K562 (cell line): Measurements from ENCODE around the gene TBX1. TPM values are rescaled to one million over a fixed set of nuclear protein-coding genes. Genes with fewer than 3 reads are reported as not detected.

ENCODE experiments used
- BCL6 ChIP-seq: fragments of 250-450 bp; sonication (Bioruptor Pico); IDR thresholded peaks from 2 replicates; pipeline ENCODE4 v1.4.0; 2020
- CHCHD3 ChIP-seq: fragments of 250-450 bp; sonication (Bioruptor Pico); IDR thresholded peaks from 2 replicates; pipeline ENCODE4 v2.1.2; 2022; ENCODE audit warnings: mild to moderate bottlenecking
- KLF13 ChIP-seq: fragments of 450-650 bp; IDR thresholded peaks from 2 replicates; pipeline ENCODE4 v1.6.1; 2016; ENCODE audit warnings: missing genetic modification characterization, low read depth, mild to moderate bottlenecking, missing compliant biosample characterization, moderate library complexity, borderline replicate concordance
- MAFF ChIP-seq: IDR thresholded peaks from 2 replicates; pipeline ENCODE4 v1.6.1; 2012; ENCODE audit warnings: low read length, improper control_type of control experiment
- MAZ ChIP-seq, 2 experiments: fragments of 450-650 bp in 1 of 2; sonication (generic) in 1 of 2; formaldehyde crosslinking; IDR thresholded peaks in 1 of 2; conservative IDR thresholded peaks in 1 of 2; 2 replicates each; pipeline versions ENCODE4 v1.4.0 to v1.5.0; 2020; ENCODE audit warnings: mild to moderate bottlenecking in 1 of 2, missing genetic modification reagents in 1 of 2
- NR4A1 ChIP-seq, 2 experiments: fragments of 250-450 bp in 1 of 2; fragments of 450-650 bp in 1 of 2; sonication (Bioruptor Pico) in 1 of 2; IDR thresholded peaks; 2 replicates each; pipeline versions ENCODE4 v1.4.0 to v1.6.1; 2016 to 2020; ENCODE audit warnings: mild to moderate bottlenecking in 2 of 2, missing compliant biosample characterization in 1 of 2, missing genetic modification characterization in 1 of 2, moderate library complexity in 1 of 2
- PHF21A ChIP-seq: fragments of 450-650 bp; IDR thresholded peaks from 2 replicates; pipeline ENCODE4 v1.6.1; 2017; ENCODE audit warnings: low read depth, borderline replicate concordance
- POLR2G ChIP-seq: fragments of 200-400 bp; formaldehyde crosslinking; IDR thresholded peaks from 2 replicates; pipeline ENCODE4 v1.6.1; 2017; ENCODE audit warnings: low read depth, mild to moderate bottlenecking, antibody characterized with exemption, low read length, moderate library complexity
- TCF7L2 ChIP-seq: fragments of 150-350 bp; IDR thresholded peaks from 2 replicates; pipeline ENCODE4 v1.6.1; 2016; ENCODE audit warnings: low read depth, mild to moderate bottlenecking, low read length, moderate library complexity
- TGIF2 ChIP-seq: sonication (generic); formaldehyde crosslinking; IDR thresholded peaks from 2 replicates; pipeline ENCODE4 v1.8.1; 2022; ENCODE audit warnings: mild to moderate bottlenecking, missing genetic modification reagents, moderate library complexity
- TSC22D4 ChIP-seq: fragments of 450-650 bp; IDR thresholded peaks from 2 replicates; pipeline ENCODE4 v1.6.1; 2016; ENCODE audit warnings: missing genetic modification characterization, missing biosample characterization, control low read depth
- ZNF143 ChIP-seq: sonication (generic); formaldehyde crosslinking; IDR thresholded peaks from 2 replicates; pipeline ENCODE4 v1.9.0; 2022; ENCODE audit warnings: mild to moderate bottlenecking, missing genetic modification reagents
- ZNF583 ChIP-seq: fragments of 250-450 bp; sonication (Bioruptor Pico); IDR thresholded peaks from 2 replicates; pipeline ENCODE4 v1.4.0; 2020
- ZSCAN32 ChIP-seq: fragments of 450-650 bp; formaldehyde crosslinking; IDR thresholded peaks from 2 replicates; pipeline ENCODE4 v1.4.0; 2020; ENCODE audit warnings: mild to moderate bottlenecking, moderate library complexity
- polyA plus RNA-seq, 8 experiments: library from polyadenylated mRNA; depleted of rRNA in 4 of 8; stranded (reverse) in 5 of 8; unstranded in 3 of 8; fragments of >200 nt; fragmentation: Nextera tagmentation in 2 of 8; fragmentation: Illumina TruSeq in 1 of 8; extraction: Ambion mirVana in 2 of 8; extraction: Trizol in 1 of 8; gene quantifications; 2 replicates each; pipeline versions ENCODE4 v1.2.1 to v1.2.3, GENCODE V29; 2011 to 2014; ENCODE audit warnings: inconsistent platforms in 1 of 8, missing spikeins in 1 of 8
- total RNA-seq, 7 experiments: library from RNA; depleted of rRNA in 6 of 7; stranded (reverse); fragments of >200 nt in 6 of 7; fragmentation: Illumina TruSeq in 2 of 7; extraction: Trizol in 2 of 7; gene quantifications; 2 replicates each; pipeline versions ENCODE4 v1.2.1 to v1.2.3, GENCODE V29; 2011 to 2021; ENCODE audit warnings: low replicate concordance in 1 of 7
- TF ChIP-seq, protein P1 (sequence below): fragments of 250-450 bp; sonication (Bioruptor Pico); IDR thresholded peaks from 2 replicates; pipeline ENCODE4 v1.8.0; 2022; ENCODE audit warnings: inconsistent platforms, mild to moderate bottlenecking, moderate library complexity, borderline replicate concordance
- TF ChIP-seq, protein P2 (sequence below): fragments of 250-450 bp; sonication (Bioruptor Pico); IDR thresholded peaks from 2 replicates; pipeline ENCODE4 v1.9.0; 2021; ENCODE audit warnings: mild to moderate bottlenecking
- TF ChIP-seq, protein P3 (sequence below): IDR thresholded peaks from 2 replicates; pipeline ENCODE4 v1.6.1; 2011; ENCODE audit warnings: borderline replicate concordance, low read depth, mild to moderate bottlenecking, moderate library complexity, low read length; ENCODE audit not compliant: insufficient read depth, poor library complexity, severe bottlenecking

The TBX1 gene
- total and polyA plus RNA-seq, 9 of the 15 experiments (the other 6 are each of a cell fraction or from before 2014, with no cell fraction given), result 0.07 to 35.0 (median 3.9) TPM

DNA sequence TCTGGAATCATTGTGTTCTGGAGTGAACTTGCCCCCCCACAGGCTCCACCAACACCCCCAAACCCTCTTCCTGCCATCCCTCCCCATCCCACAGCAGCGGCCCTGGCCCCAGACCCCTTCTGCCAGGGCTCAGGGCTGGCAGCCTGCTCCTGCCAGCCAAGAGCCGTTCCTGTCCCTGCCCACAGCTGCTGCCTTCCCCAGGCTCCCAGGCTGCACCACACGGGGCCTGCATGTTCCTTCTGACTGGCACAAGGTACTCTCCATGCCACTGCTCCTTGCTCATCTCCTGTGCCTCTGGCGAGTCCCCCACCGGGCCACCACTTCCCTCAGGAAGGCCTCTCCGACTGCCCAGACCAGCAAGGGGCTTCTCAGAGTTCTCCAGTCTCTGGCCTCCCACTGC is 32.3 kb upstream of the TBX1 start (continued):
- TF ChIP-seq, protein P1, sequence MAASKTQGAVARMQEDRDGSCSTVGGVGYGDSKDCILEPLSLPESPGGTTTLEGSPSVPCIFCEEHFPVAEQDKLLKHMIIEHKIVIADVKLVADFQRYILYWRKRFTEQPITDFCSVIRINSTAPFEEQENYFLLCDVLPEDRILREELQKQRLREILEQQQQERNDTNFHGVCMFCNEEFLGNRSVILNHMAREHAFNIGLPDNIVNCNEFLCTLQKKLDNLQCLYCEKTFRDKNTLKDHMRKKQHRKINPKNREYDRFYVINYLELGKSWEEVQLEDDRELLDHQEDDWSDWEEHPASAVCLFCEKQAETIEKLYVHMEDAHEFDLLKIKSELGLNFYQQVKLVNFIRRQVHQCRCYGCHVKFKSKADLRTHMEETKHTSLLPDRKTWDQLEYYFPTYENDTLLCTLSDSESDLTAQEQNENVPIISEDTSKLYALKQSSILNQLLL, result no peak
- peak in 1 of 2 experiments; percentile 9; a peak in 1 of 4 replicates for TF ChIP-seq MAZ (CRISPR knock-in tag; conservative IDR thresholded peaks at IDR 0.05 in 1 of 2, IDR thresholded peaks at IDR 0.05 in 1 of 2)
- TF ChIP-seq BCL6 (CRISPR knock-in tag), result no peak
- no peak for TF ChIP-seq ZNF143 (CRISPR knock-in tag)
- 0 out of 2 replicates have a peak, but pooled peaks have one; percentile 15 for TF ChIP-seq ZNF583 (CRISPR knock-in tag)
- TF ChIP-seq NR4A1 (CRISPR knock-in tag; IDR thresholded peaks at IDR 0.05), result peak; percentile 66; the same call in 1 of the 2 replicates
- TF ChIP-seq NR4A1 (tag; IDR thresholded peaks at IDR 0.05), result no peak
- TF ChIP-seq MAFF, result no peak
- TF ChIP-seq KLF13 (tag), result no peak
- no peak for TF ChIP-seq PHF21A
- no peak for TF ChIP-seq TSC22D4 (tag)
- TF ChIP-seq POLR2G, result 0 out of 2 replicates have a peak, but pooled peaks have one; percentile 3
- no peak for TF ChIP-seq CHCHD3
- TF ChIP-seq, protein P2, sequence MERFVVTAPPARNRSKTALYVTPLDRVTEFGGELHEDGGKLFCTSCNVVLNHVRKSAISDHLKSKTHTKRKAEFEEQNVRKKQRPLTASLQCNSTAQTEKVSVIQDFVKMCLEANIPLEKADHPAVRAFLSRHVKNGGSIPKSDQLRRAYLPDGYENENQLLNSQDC (CRISPR knock-in tag), result no peak
- TF ChIP-seq TCF7L2, result no peak
- TF ChIP-seq ZSCAN32 (CRISPR knock-in tag), result no peak
- TF ChIP-seq, protein P3, sequence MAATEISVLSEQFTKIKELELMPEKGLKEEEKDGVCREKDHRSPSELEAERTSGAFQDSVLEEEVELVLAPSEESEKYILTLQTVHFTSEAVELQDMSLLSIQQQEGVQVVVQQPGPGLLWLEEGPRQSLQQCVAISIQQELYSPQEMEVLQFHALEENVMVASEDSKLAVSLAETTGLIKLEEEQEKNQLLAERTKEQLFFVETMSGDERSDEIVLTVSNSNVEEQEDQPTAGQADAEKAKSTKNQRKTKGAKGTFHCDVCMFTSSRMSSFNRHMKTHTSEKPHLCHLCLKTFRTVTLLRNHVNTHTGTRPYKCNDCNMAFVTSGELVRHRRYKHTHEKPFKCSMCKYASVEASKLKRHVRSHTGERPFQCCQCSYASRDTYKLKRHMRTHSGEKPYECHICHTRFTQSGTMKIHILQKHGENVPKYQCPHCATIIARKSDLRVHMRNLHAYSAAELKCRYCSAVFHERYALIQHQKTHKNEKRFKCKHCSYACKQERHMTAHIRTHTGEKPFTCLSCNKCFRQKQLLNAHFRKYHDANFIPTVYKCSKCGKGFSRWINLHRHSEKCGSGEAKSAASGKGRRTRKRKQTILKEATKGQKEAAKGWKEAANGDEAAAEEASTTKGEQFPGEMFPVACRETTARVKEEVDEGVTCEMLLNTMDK, result no peak
- TF ChIP-seq TGIF2 (CRISPR knock-in tag), result no peak
